Astrocyte of the cerebellum (primary cell): ENCODE measurements around the gene GOLGA8H.
"Not testable (repeated sequence)": the region's sequence is repeated elsewhere in the genome, so short reads cannot be mapped to it uniquely, and the experiment has no call there.

Experiments
- DNase-seq: peaks from one replicate; pipeline ENCODE4 v3.0.0-alpha.2; 2011; ENCODE audit warnings: low read depth
- H3K4me3 ChIP-seq: 2 replicates; pipeline ENCODE4 v1.5.1; 2011; ENCODE audit warnings: mild to moderate bottlenecking, low read depth, low read length, moderate library complexity
- in situ Hi-C: cut with HindIII; loops from 2 replicates; pipeline ENCODE4 v1.10.0; 2017; ENCODE audit warnings: low sequenced_read_pairs
- TF ChIP-seq, protein P1 (sequence below): IDR thresholded peaks from 2 replicates; pipeline ENCODE4 v1.5.1; 2012; ENCODE audit warnings: low read length, low read depth, moderate library complexity, mild to moderate bottlenecking; ENCODE audit errors: missing control alignments

Gene GOLGA8H

DNA sequence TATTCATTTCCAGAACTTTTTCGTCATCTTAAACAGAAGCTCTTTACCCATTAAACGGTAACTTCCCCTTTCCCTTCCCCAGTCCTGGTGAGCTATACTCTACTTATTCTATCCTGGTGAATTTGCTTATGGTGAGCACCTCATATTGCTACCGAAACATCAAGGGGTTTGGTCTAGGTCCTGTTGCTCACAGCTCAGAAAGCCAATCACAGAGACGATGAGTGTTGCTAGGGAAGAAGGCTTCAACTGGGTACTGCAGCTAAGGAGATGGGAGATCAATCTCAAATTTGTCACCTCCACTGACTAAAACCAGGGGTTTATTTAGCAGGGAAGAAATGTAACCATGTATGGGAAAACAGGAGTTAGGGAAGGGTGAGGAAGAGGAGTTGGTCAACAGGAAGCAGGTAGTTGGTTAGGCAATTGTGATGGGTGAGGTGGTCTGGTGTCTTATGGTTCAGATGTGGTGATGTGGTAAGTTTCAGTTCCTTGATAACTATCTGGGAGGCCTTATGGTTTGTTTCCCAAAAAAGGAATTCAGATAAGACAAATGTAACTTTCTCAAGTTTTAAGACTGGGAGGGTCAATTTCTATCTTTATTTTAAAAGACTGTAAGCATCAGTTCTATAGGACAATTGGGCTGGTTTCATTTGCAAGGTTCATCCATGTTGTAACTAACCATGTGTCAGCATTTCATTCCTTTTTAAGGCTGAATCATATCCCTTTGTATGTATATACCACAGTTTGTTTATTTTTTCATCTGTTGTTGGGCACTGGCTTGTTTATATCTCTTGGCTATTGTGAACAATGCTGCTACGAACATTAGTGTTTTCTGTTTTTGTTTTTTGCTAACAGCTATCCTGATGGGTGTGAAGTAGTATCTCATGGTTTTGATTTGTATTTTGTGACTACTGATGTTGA, 46.4 kb downstream of the GOLGA8H start:
- DNase-seq, result no peak
- TF ChIP-seq, protein P1, sequence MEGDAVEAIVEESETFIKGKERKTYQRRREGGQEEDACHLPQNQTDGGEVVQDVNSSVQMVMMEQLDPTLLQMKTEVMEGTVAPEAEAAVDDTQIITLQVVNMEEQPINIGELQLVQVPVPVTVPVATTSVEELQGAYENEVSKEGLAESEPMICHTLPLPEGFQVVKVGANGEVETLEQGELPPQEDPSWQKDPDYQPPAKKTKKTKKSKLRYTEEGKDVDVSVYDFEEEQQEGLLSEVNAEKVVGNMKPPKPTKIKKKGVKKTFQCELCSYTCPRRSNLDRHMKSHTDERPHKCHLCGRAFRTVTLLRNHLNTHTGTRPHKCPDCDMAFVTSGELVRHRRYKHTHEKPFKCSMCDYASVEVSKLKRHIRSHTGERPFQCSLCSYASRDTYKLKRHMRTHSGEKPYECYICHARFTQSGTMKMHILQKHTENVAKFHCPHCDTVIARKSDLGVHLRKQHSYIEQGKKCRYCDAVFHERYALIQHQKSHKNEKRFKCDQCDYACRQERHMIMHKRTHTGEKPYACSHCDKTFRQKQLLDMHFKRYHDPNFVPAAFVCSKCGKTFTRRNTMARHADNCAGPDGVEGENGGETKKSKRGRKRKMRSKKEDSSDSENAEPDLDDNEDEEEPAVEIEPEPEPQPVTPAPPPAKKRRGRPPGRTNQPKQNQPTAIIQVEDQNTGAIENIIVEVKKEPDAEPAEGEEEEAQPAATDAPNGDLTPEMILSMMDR, result no peak
- H3K4me3 ChIP-seq, result no peak overlapping the region
- in situ Hi-C loops, result no loop called here

GRCh38 chr15:30661154-30661553, 57.3 kb downstream of the GOLGA8H start:
- peak; percentile 16 for DNase-seq
- H3K4me3 ChIP-seq, in situ Hi-C loops: not testable (repeated sequence)
- TF ChIP-seq, protein P1, result peak; percentile 28
